CD4-positive, alpha-beta T cell (primary cell): Measurements from ENCODE around the gene ELANE. TPM values are rescaled to one million over a fixed set of nuclear protein-coding genes. Genes with fewer than 3 reads are reported as not detected.
A peak's percentile ranks its signal among the peaks of the same experiment; 100 is the strongest.

Experiments used
- ATAC-seq: fragments of 200-7000 bp; cut with Tn5 transposase; one replicate; pipeline ENCODE4 v1.10.0; 2022; ENCODE audit warnings: mild to moderate bottlenecking; ENCODE audit not compliant: poor library complexity
- CTCF ChIA-PET: fragments of 350-600 bp; sonication (Branson Sonifier 250); formaldehyde crosslinking; loops from one replicate; lab custom pipeline; 2021; ENCODE audit warnings: antibody characterized with exemption, inconsistent platforms; lab: Charles Lee
- POLR2A ChIA-PET: fragments of 350-600 bp; sonication (Branson Sonifier 250); formaldehyde crosslinking; loops from one replicate; lab custom pipeline; 2021; ENCODE audit warnings: antibody characterized with exemption, inconsistent platforms; lab: Charles Lee
- DNase-seq, 14 experiments: peaks; one replicate each; pipeline ENCODE4 v3.0.0-alpha.2; 2013 to 2020; ENCODE audit warnings: mixed read lengths in 2 of 14
- H3K27ac ChIP-seq, 2 donors: one replicate each; pipeline versions ENCODE4 v1.5.1 to v1.7.0; 2013; ENCODE audit warnings: low read length in 2 of 2, low read depth in 1 of 2, mild to moderate bottlenecking in 1 of 2
- H3K27me3 ChIP-seq, 2 experiments: 1 replicate in 1 of 2; 2 replicates in 1 of 2; pipeline versions ENCODE4 v1.6.1 to v1.7.0; 2013; ENCODE audit warnings: low read length in 2 of 2, control low read depth in 1 of 2, mild to moderate bottlenecking in 1 of 2, moderate library complexity in 1 of 2; ENCODE audit not compliant: insufficient read depth in 2 of 2, control insufficient read depth in 1 of 2
- H3K36me3 ChIP-seq: one replicate; pipeline ENCODE4 v1.6.1; 2013; ENCODE audit warnings: low read length, control low read depth; ENCODE audit not compliant: insufficient read depth
- H3K4me1 ChIP-seq: one replicate; pipeline ENCODE4 v1.6.1; 2013; ENCODE audit warnings: low read length, control low read depth; ENCODE audit not compliant: insufficient read depth
- H3K4me3 ChIP-seq: one replicate; pipeline ENCODE4 v1.5.1; 2013; ENCODE audit warnings: mild to moderate bottlenecking, low read length, moderate library complexity
- H3K9me3 ChIP-seq, 2 experiments: 1 replicate in 1 of 2; 2 replicates in 1 of 2; pipeline versions ENCODE4 v1.6.1 to v1.7.0; 2013; ENCODE audit warnings: low read length in 2 of 2, mild to moderate bottlenecking in 2 of 2, control low read depth in 1 of 2, moderate library complexity in 1 of 2; ENCODE audit not compliant: control insufficient read depth in 1 of 2, insufficient read depth in 1 of 2
- H3K27ac Mint-ChIP-seq: one replicate; pipeline ENCODE4 v1.8.0; 2020; ENCODE audit warnings: mixed read lengths
- H3K27me3 Mint-ChIP-seq: one replicate; pipeline ENCODE4 v1.8.0; 2021; ENCODE audit warnings: mixed read lengths
- H3K36me3 Mint-ChIP-seq: one replicate; pipeline ENCODE4 v1.8.0; 2021; ENCODE audit warnings: low read depth, mixed read lengths
- H3K4me1 Mint-ChIP-seq: one replicate; pipeline ENCODE4 v1.8.0; 2021; ENCODE audit warnings: low read depth, mixed read lengths
- H3K4me3 Mint-ChIP-seq: one replicate; pipeline ENCODE4 v1.8.0; 2020; ENCODE audit warnings: mild to moderate bottlenecking, mixed read lengths
- H3K9me3 Mint-ChIP-seq: one replicate; pipeline ENCODE4 v1.8.0; 2020; ENCODE audit warnings: mixed read lengths
- CTCF ChIP-seq: fragments of 200-600 bp; IDR thresholded peaks from one replicate; pipeline ENCODE4 v1.8.0; 2022; ENCODE audit warnings: antibody characterized with exemption, mild to moderate bottlenecking
- intact Hi-C, 2 experiments: fragments of 100-400 bp; cut with DNase I in 1 of 2; cut with micrococcal nuclease in 1 of 2; formaldehyde crosslinking; loops; one replicate each; pipeline versions ENCODE4 v1.15.1 to v1.9.0; 2023 to 2025; cut with DNase I, micrococcal nuclease
- total RNA-seq, 174 experiments: library from RNA in 2 of 174; stranded (reverse) in 2 of 174; gene quantifications; one replicate each; pipeline ENCODE4 v1.2.3 and lab custom pipeline; 2021 to 2026

The ELANE gene
- total RNA-seq, 2 experiments from 2014 or later = not detected

- Mint-ChIP-seq H3K9me3 (no peaks in the 10 kb centered on the region), H3K36me3 (no peaks in the 10 kb centered on the region), H3K27ac (no peak overlapping the region), H3K4me3 (no peak overlapping the region), H3K27me3 (peaks cover 7% of the 10 kb centered on the region), H3K4me1 (peaks cover 26% of the 10 kb centered on the region)
- peaks cover 0 to 10% of the 10 kb centered on the region in 2 experiments for H3K9me3 ChIP-seq
- no peak for TF ChIP-seq CTCF
- no peak overlapping the region for H3K4me3 ChIP-seq
- ChIA-PET CTCF (interaction anchor here (1.2 kb wide), 1 partner anchor 59 kb away, joined by 3 read pairs; no protein-coding TSS in a partner anchor), POLR2A (interaction anchor here (1.0 kb wide), 1 partner anchor 32 kb away, joined by 3 read pairs; the partner anchor contains the start of gene MED16)
- DNase-seq (no peak), ATAC-seq (no peak)
- H3K27me3 ChIP-seq = peaks cover 9 to 16% of the 10 kb centered on the region in 2 experiments
- intact Hi-C loops = loop anchor here in 1 of 2 experiments (5.0 kb wide), 2 partner anchors 89 to 121 kb away; partner anchors contain the start of gene WDR18
- H3K36me3 ChIP-seq = no peaks in the 10 kb centered on the region
- H3K27ac ChIP-seq = no peak overlapping the region
- H3K4me1 ChIP-seq = peaks cover 49% of the 10 kb centered on the region
Observed at GRCh38 chr19:861141-861755, 9.1 kb downstream of the ELANE start.

GRCh38 chr19:861756-862580 lies 9.9 kb downstream of the ELANE start:
- peak; percentile 40 to 83 (median 63) for DNase-seq
- H3K9me3 ChIP-seq = peaks cover 0 to 10% of the 10 kb centered on the region in 2 experiments
- POLR2A ChIA-PET = interaction anchor here (1.0 to 2.8 kb wide), 8 partner anchors 17 to 377 kb away, joined by 3 to 40 read pairs (median 4); partner anchors contain the start of genes MED16, RNU6-9 and WDR18
- H3K9me3 Mint-ChIP-seq = no peaks in the 10 kb centered on the region
- H3K4me3 ChIP-seq = no peak overlapping the region
- no peak overlapping the region for H3K27ac ChIP-seq
- ATAC-seq = peak; percentile 48
- H3K27me3 Mint-ChIP-seq = peaks cover 7% of the 10 kb centered on the region
- no peaks in the 10 kb centered on the region for H3K36me3 Mint-ChIP-seq
- CTCF ChIA-PET = interaction anchor here (0.5 to 2.4 kb wide), 2 partner anchors 32 to 58 kb away, joined by 3 to 52 read pairs; no protein-coding TSS in a partner anchor
- no peaks in the 10 kb centered on the region for H3K36me3 ChIP-seq
- intact Hi-C loops = loop anchor here (2.0 to 5.0 kb wide), 3 partner anchors 31 to 120 kb away; partner anchors contain the start of genes MED16 (in 2 of the 2), RNU6-9 (in 2 of the 2) and WDR18 (in 1 of the 2)
- peak overlapping the region; percentile 87 for H3K27ac Mint-ChIP-seq
- H3K4me1 ChIP-seq = peaks cover 49% of the 10 kb centered on the region
- no peak for TF ChIP-seq CTCF
- peak overlapping the region; percentile 73 for H3K4me3 Mint-ChIP-seq
- H3K27me3 ChIP-seq = peaks cover 9 to 16% of the 10 kb centered on the region in 2 experiments
- H3K4me1 Mint-ChIP-seq = peaks cover 26% of the 10 kb centered on the region
